Prostate gland (tissue), 2 donors: Measurements from ENCODE around the gene PLA2G5. TPM values are rescaled to one million over a fixed set of nuclear protein-coding genes. Genes with fewer than 3 reads are reported as not detected.

ENCODE experiments used
- DNase-seq: peaks from one replicate; pipeline ENCODE4 v3.0.0-alpha.2; 2019; ENCODE audit warnings: low spot score
- H3K27ac ChIP-seq, 2 donors: fragments of 200-600 bp; sonication (generic); 2 replicates each; pipeline ENCODE4 v1.5.1; 2017 to 2019
- H3K27me3 ChIP-seq: fragments of 200-600 bp; sonication (generic); replicated peaks from 2 replicates; pipeline ENCODE4 v1.5.1; 2019; ENCODE audit not compliant: insufficient read depth
- H3K36me3 ChIP-seq, 2 donors: fragments of 200-600 bp; sonication (generic); 1 replicate in 1 of 2; 2 replicates in 1 of 2; pipeline versions ENCODE4 v1.5.1 to v1.8.1; 2017 to 2019
- H3K4me1 ChIP-seq: fragments of 200-600 bp; sonication (generic); replicated peaks from 2 replicates; pipeline ENCODE4 v1.5.1; 2019
- H3K4me3 ChIP-seq, 2 donors: fragments of 200-600 bp; sonication (generic); 2 replicates each; pipeline ENCODE4 v1.5.1; 2017 to 2019
- H3K9me3 ChIP-seq: fragments of 200-600 bp; sonication (generic); 2 replicates; pipeline ENCODE4 v1.5.1; 2017
- POLR2A ChIP-seq: fragments of 450-650 bp; IDR thresholded peaks from one replicate; pipeline ENCODE4 v1.6.1; 2016; ENCODE audit warnings: antibody characterized with exemption, mild to moderate bottlenecking
- POLR2AphosphoS5 ChIP-seq: sonication (generic); formaldehyde crosslinking; IDR thresholded peaks from one replicate; pipeline ENCODE4 v1.6.1; 2017; ENCODE audit warnings: antibody characterized with exemption
- WGBS: methylation state at CpG from one replicate; pipeline ENCODE4 v1.1.5; 2018; 5-methylcytosine and 5-hydroxymethylcytosine counted together
- intact Hi-C: fragments of 100-400 bp; cut with DNase I; formaldehyde crosslinking; loops from one replicate; pipeline ENCODE4 v1.14.2; 2022
- total RNA-seq, 2 donors: library from RNA; depleted of rRNA; stranded (reverse); fragments of >200 nt; gene quantifications; one replicate each; pipeline ENCODE4 v1.1.0, GENCODE V29; 2016
- TF ChIP-seq, protein P1 (sequence below), 4 experiments: fragments of 200-600 bp in 2 of 4; fragments of 450-650 bp in 2 of 4; sonication (generic) in 2 of 4; IDR thresholded peaks; 1 replicate in 3 of 4; 2 replicates in 1 of 4; pipeline ENCODE4 v1.5.1; 2016 to 2019; ENCODE audit warnings: antibody characterized with exemption in 4 of 4, mild to moderate bottlenecking in 2 of 4, moderate library complexity in 2 of 4

Gene PLA2G5
- total RNA-seq, 2 donors from 2014 or later, result 8.7 to 23.2 TPM

GRCh38 chr1:20061866-20062265, 8.1 kb upstream of the PLA2G5 start:
- Histone ChIP-seq H3K36me3 (no peaks in the 10 kb centered on the region), H3K4me1 (no peaks in the 10 kb centered on the region), H3K27me3 (no peaks in the 10 kb centered on the region), H3K27ac (no peak overlapping the region), H3K9me3 (no peaks in the 10 kb centered on the region), H3K4me3 (no peak overlapping the region)
- intact Hi-C loops, result no loop called here
- 89% methylated on average over 4 of the region's 4 CpGs for WGBS
- TF ChIP-seq POLR2A (no peak), POLR2AphosphoS5 (no peak)
- TF ChIP-seq, protein P1, sequence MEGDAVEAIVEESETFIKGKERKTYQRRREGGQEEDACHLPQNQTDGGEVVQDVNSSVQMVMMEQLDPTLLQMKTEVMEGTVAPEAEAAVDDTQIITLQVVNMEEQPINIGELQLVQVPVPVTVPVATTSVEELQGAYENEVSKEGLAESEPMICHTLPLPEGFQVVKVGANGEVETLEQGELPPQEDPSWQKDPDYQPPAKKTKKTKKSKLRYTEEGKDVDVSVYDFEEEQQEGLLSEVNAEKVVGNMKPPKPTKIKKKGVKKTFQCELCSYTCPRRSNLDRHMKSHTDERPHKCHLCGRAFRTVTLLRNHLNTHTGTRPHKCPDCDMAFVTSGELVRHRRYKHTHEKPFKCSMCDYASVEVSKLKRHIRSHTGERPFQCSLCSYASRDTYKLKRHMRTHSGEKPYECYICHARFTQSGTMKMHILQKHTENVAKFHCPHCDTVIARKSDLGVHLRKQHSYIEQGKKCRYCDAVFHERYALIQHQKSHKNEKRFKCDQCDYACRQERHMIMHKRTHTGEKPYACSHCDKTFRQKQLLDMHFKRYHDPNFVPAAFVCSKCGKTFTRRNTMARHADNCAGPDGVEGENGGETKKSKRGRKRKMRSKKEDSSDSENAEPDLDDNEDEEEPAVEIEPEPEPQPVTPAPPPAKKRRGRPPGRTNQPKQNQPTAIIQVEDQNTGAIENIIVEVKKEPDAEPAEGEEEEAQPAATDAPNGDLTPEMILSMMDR (IDR thresholded peaks at IDR 0.05), result no peak
- DNase-seq, result no peak

GRCh38 chr1:20063861-20064292, 6.1 kb upstream of the PLA2G5 start:
- intact Hi-C loops, result no loop called here
- Histone ChIP-seq H3K4me3 (no peak overlapping the region), H3K36me3 (no peaks in the 10 kb centered on the region), H3K27ac (no peak overlapping the region), H3K4me1 (no peaks in the 10 kb centered on the region), H3K27me3 (no peaks in the 10 kb centered on the region), H3K9me3 (no peaks in the 10 kb centered on the region)
- WGBS, result 74% methylated on average over 2 of the region's 2 CpGs
- TF ChIP-seq POLR2A, result no peak
- TF ChIP-seq, protein P1 (IDR thresholded peaks at IDR 0.05), result no peak
- no peak for TF ChIP-seq POLR2AphosphoS5
- DNase-seq, result no peak

GRCh38 chr1:20068722-20069121, 1.3 kb upstream of the PLA2G5 start:
- TF ChIP-seq POLR2AphosphoS5, result no peak
- TF ChIP-seq, protein P1 (IDR thresholded peaks at IDR 0.05), result no peak
- no peak for TF ChIP-seq POLR2A
- no peaks in the 10 kb centered on the region for H3K4me1 ChIP-seq
- no peak for DNase-seq
- no peaks in the 10 kb centered on the region for H3K27me3 ChIP-seq
- no peaks in the 10 kb centered on the region for H3K36me3 ChIP-seq
- H3K27ac ChIP-seq, result no peak overlapping the region
- intact Hi-C loops, result no loop called here
- H3K9me3 ChIP-seq, result no peaks in the 10 kb centered on the region
- H3K4me3 ChIP-seq, result no peak overlapping the region
- WGBS, result 87% methylated on average over 7 of the region's 7 CpGs

- 73% methylated on average over 10 of the region's 10 CpGs for WGBS
- DNase-seq, result no peak
- Histone ChIP-seq H3K4me3 (peak overlapping the region in 1 of 2 donors; percentile 3), H3K27ac (peak overlapping the region; percentile 26 to 27), H3K9me3 (no peaks in the 10 kb centered on the region), H3K36me3 (no peaks in the 10 kb centered on the region), H3K4me1 (no peaks in the 10 kb centered on the region), H3K27me3 (no peaks in the 10 kb centered on the region)
- TF ChIP-seq POLR2AphosphoS5, result no peak
- no peak for TF ChIP-seq POLR2A
- TF ChIP-seq, protein P1 (IDR thresholded peaks at IDR 0.05), result no peak
- intact Hi-C loops, result loop anchor here (5.0 kb wide), 1 partner anchor 93 kb away; the partner anchor contains the start of gene PLA2G2A
Observed at GRCh38 chr1:20070357-20070756, 363 bp downstream of the PLA2G5 start.

GRCh38 chr1:20071416-20071815, 1.4 kb downstream of the PLA2G5 start:
- Histone ChIP-seq H3K36me3 (no peaks in the 10 kb centered on the region), H3K9me3 (no peaks in the 10 kb centered on the region), H3K4me1 (no peaks in the 10 kb centered on the region), H3K4me3 (no peak overlapping the region), H3K27me3 (no peaks in the 10 kb centered on the region), H3K27ac (no peak overlapping the region)
- intact Hi-C loops, result loop anchor here (5.0 kb wide), 1 partner anchor 94 kb away; the partner anchor contains the start of gene PLA2G2A
- DNase-seq, result no peak
- WGBS, result 80% methylated on average over 6 of the region's 6 CpGs
- TF ChIP-seq, protein P1 (IDR thresholded peaks at IDR 0.05), result no peak
- TF ChIP-seq POLR2AphosphoS5 (no peak), POLR2A (no peak)
